GM21825 (cell line): ENCODE data around the gene CCK.

Experiments used
- ATAC-seq: cut with Tn5 transposase; IDR thresholded peaks from one replicate; pipeline ENCODE4 v1.9.1; 2021; ENCODE audit warnings: mild to moderate bottlenecking, moderate library complexity; ENCODE audit not compliant: unreplicated experiment

CCK gene

GRCh38 chr3:42269647-42270046 lies 3.7 kb upstream of the CCK start:
- ATAC-seq = no peak

GRCh38 chr3:42267878-42268277 lies 1.9 kb upstream of the CCK start:
- no peak for ATAC-seq

GRCh38 chr3:42265059-42265991 lies 660 bp downstream of the CCK start:
- no peak for ATAC-seq

- no peak for ATAC-seq
Observed at GRCh38 chr3:42264399-42265058, 1.5 kb downstream of the CCK start.

DNA sequence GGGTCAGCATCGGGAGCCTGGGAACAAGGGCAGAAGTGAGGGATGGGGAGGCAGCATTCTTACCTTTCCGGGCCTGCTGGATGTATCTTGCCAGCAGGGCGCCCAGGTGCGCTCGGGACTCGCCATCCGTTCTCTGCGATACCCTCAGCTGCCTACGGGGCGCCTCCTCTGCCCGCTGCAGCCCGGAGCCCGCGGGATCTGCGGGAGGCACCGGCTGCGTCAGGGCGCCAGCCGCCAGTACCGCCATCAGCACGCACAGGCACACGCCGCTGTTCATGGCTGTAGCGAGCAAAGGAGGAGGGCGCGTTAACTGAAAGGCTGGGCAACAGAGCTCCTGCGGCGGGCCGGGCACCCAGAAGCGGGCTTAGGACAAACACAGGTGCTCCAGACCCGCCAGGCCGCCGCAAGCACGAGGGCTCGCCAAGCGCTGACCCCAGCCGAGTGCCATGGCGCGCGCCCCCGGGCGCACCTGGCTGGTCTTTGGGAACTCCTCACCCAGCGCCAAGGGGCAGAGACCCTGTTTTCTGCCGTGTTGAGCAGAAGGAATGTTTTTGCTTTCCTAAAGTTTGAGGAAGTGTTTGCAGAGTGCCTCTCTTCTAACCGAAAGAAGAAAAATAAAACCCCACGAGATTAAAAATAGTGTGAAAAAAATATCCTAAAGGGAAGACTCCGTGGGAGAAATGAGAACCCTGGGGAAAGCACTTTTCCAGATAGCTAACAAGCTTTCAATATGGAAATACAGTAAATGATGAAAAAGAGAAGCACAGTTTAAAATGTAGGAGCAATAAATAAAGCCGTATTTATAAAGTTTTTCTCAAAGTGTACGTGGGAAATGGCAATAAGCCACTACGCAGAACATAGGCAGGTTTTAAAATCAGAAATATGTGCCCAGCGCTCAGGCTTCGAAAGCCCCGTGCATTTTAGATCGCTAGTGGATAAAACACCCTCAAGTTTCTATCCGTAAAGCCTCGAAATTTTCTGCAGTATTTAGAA lies 2.3 kb downstream of the CCK start:
- no peak for ATAC-seq

GRCh38 chr3:42262525-42262924 lies 3.5 kb downstream of the CCK start:
- ATAC-seq = no peak

- no peak for ATAC-seq
Observed at GRCh38 chr3:42257007-42257406, 9.0 kb downstream of the CCK start.

DNA sequence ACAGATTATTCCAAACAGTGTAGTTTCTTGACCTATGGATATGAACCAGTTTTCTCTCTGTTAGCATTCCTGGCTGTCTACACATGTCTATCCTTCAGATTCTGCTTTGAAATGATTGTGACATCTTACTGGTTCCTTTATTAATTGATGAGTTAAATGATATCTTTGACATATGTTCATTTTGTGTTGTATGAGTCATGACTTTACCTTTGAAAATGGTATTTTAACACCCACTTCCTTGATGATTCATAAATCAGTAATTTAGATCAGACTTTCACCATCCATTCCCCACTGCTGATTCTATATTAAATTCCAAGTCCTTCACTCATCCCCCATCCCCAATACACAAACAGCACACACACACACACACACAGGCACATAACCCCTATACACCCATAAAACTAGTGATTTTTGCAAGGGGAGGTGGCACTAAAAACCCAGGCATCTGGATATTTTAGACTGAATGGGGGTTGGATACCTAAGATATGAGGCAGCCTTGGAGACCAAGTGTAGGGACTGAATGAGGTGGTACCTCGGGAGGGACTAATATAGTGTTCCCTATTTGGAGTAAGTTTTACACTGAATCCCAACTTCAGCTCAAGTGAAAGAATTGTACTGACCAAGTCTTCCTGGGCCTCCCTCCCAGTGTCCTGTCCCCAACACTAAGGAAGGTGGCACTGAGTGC lies 9.7 kb downstream of the CCK start:
- no peak for ATAC-seq

- no peak for ATAC-seq
Observed at GRCh38 chr3:42254566-42254965, 11.4 kb downstream of the CCK start.

DNA sequence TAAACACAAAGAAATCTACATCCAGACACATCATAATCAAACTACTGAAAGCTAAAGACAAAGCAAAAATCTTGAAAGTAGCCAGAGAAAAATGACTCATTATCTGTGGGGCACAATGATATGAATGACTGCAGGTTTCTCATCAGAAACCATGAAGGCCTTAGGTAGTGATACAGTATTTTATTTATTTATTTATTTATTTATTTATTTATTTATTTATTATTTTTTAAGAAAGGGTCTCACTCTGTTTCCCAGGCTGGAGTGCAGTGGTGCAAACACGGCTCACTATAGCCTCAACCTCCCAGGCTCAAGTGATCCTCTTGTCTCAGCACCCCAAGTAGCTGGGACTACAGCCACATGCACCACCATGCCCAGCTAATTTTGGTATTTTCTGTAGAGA lies 15.2 kb downstream of the CCK start:
- ATAC-seq = no peak

- ATAC-seq = peak; percentile 84
Observed at GRCh38 chr3:42247576-42248027, 18.4 kb downstream of the CCK start.

DNA sequence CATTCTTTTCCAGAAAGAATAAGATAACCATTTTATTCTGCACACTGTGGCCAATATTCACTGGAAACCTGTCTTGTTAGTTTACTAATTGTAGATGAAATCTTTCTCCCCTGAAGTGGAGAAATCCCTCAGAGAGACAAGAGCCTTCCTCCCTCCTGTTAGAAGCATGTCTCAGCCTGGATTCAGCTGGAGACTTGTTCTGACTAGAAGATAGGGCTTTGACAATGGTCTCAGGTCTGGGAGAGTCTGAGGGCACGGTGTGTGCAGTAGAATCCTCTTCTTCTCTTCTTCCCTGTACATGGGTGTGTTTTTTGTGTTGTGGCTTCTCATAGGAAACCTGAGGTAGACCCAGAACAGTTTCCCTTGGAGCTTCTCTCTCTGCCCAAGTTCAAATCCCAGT lies 19.9 kb downstream of the CCK start:
- no peak for ATAC-seq

GRCh38 chr3:42236611-42237010 lies 29.4 kb downstream of the CCK start:
- no peak for ATAC-seq

GRCh38 chr3:42235532-42235931 lies 30.5 kb downstream of the CCK start:
- ATAC-seq = no peak

DNA sequence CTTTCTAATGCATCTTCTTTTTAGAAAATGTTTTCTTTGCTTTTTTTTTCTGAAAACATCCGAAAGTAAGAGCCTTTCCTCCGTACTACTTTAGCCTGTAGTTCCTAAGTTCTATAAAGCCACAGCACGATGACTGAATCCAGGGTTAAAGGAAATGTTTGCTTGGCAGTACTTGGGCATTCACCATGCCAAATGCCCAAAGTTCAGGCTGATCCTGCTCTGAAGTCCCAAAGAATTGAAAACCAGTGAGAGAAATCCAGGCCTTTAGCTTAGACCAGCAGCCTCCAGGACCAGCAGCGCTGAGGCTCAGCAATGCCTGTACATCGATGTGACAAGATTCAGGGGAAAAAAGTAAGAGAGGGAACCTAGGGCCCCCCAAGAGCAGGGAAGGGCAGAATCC lies 35.1 kb downstream of the CCK start:
- no peak for ATAC-seq

DNA sequence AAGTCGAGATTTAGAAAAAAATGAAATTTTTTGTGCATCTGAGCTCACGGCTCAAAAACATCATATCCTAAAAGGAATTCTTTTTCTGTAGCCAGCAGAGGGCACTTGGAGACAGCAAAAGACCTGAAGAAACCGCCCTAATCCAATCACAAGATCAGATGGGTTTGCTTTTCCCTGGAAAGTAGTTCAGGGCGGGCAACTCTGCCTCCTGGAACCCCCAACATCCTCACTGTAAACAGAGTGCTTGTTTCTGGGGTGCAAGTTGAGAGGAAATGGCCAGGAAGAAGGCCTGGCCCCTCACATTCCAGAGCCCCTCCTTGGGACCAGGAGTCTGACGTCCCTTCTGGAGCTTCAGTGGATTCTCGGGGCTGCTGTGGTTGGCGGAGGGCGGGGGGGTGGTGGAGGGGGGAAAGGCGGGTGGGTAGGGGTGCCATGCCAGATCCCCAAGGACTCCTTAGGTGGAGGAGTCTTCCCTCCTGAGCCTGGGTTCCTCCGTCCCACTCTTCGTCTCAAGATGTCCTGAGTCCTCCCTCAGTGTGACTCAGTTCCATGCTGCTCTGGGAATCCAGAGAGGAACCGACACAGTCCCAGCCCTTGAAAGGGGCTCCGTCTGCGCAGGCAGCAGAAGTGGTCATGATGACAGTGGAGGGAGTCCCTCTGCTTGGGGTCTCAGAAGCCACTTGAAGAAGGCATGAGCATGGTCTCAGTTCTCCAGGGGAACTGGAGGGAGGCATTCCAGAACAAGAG lies 35.9 kb downstream of the CCK start:
- no peak for ATAC-seq

- ATAC-seq = no peak
Observed at GRCh38 chr3:42229266-42229941, 36.6 kb downstream of the CCK start.

GRCh38 chr3:42228796-42229195 lies 37.2 kb downstream of the CCK start:
- ATAC-seq = no peak
